Esophagus (tissue), 2 donors: Measurements from ENCODE around the gene TIGD3. TPM values are rescaled to one million over a fixed set of nuclear protein-coding genes. Genes with fewer than 3 reads are reported as not detected.

Experiments
- H3K27ac ChIP-seq, 2 donors: one replicate each; pipeline ENCODE4 v1.5.1; 2013; ENCODE audit warnings: low read depth in 2 of 2, mild to moderate bottlenecking in 2 of 2, inconsistent platforms in 1 of 2, low read length in 1 of 2, moderate library complexity in 1 of 2
- H3K27me3 ChIP-seq, 2 donors: one replicate each; pipeline ENCODE4 v1.6.1; 2013; ENCODE audit warnings: low read length in 2 of 2, control low read depth in 1 of 2, mild to moderate bottlenecking in 1 of 2; ENCODE audit not compliant: insufficient read depth in 2 of 2, control insufficient read depth in 1 of 2
- H3K36me3 ChIP-seq, 2 donors: one replicate each; pipeline ENCODE4 v1.6.1; 2013; ENCODE audit warnings: low read length in 1 of 2; ENCODE audit not compliant: control insufficient read depth in 2 of 2, insufficient read depth in 2 of 2
- H3K4me1 ChIP-seq, 2 donors: one replicate each; pipeline ENCODE4 v1.6.1; 2013; ENCODE audit warnings: low read length in 1 of 2; ENCODE audit not compliant: control insufficient read depth in 2 of 2, insufficient read depth in 2 of 2
- H3K4me3 ChIP-seq, 2 donors: one replicate each; pipeline ENCODE4 v1.5.1; 2013; ENCODE audit warnings: low read length in 2 of 2, mild to moderate bottlenecking in 2 of 2, low read depth in 1 of 2, moderate library complexity in 1 of 2
- H3K9me3 ChIP-seq, 2 donors: one replicate each; pipeline ENCODE4 v1.6.1; 2013; ENCODE audit warnings: mild to moderate bottlenecking in 2 of 2, low read depth in 1 of 2, low read length in 1 of 2, moderate library complexity in 1 of 2; ENCODE audit not compliant: control insufficient read depth in 2 of 2, insufficient read depth in 1 of 2
- WGBS, 2 donors: extraction: QIAGEN DNeasy Blood & Tissue Kit; methylation state at CpG; one replicate each; pipeline ENCODE4 v1.1.7; 2013; 5-methylcytosine and 5-hydroxymethylcytosine counted together
- polyA plus RNA-seq, 2 donors: library from polyadenylated mRNA; stranded (reverse); fragments of 200-250 nt; gene quantifications; one replicate each; pipeline ENCODE4 v1.2.3, GENCODE V29; 2013
- donor health status: healthy with polysubstance abuse.
- donor health status: Bipolar disorder and iron deficiency.

TIGD3 gene
- polyA plus RNA-seq, 2 donors = 0.10 to 0.16 TPM

GRCh38 chr11:65341856-65342255 lies 12.7 kb upstream of the TIGD3 start:
- Histone ChIP-seq H3K4me3 (no peak overlapping the region), H3K27me3 (no peaks in the 10 kb centered on the region), H3K9me3 (no peaks in the 10 kb centered on the region), H3K36me3 (peaks cover 48 to 51% of the 10 kb centered on the region in 2 donors), H3K27ac (no peak overlapping the region), H3K4me1 (no peaks in the 10 kb centered on the region)
- WGBS, 2 donors = 90 to 94% methylated on average over 3 of the region's 3 CpGs

- 77 to 89% methylated on average over 2 of the region's 2 CpGs for WGBS, 2 donors
- Histone ChIP-seq H3K36me3 (peaks cover 16 to 23% of the 10 kb centered on the region in 2 donors), H3K4me3 (no peak overlapping the region), H3K4me1 (peaks cover 9 to 12% of the 10 kb centered on the region in 2 donors), H3K27ac (no peak overlapping the region), H3K9me3 (no peaks in the 10 kb centered on the region), H3K27me3 (no peaks in the 10 kb centered on the region)
These were observed 3.0 kb upstream of the TIGD3 start for GRCh38 chr11:65351511-65351910.

- Histone ChIP-seq H3K4me1 (peaks cover 9 to 12% of the 10 kb centered on the region in 2 donors), H3K27ac (no peak overlapping the region), H3K9me3 (no peaks in the 10 kb centered on the region), H3K36me3 (peaks cover 13 to 22% of the 10 kb centered on the region in 2 donors), H3K4me3 (no peak overlapping the region), H3K27me3 (no peaks in the 10 kb centered on the region)
- 72 to 89% methylated on average over 3 of the region's 3 CpGs for WGBS, 2 donors
These were observed 1.8 kb upstream of the TIGD3 start for GRCh38 chr11:65352783-65353182.

GRCh38 chr11:65353376-65353775 lies 1.2 kb upstream of the TIGD3 start:
- no peaks in the 10 kb centered on the region for H3K9me3 ChIP-seq
- no peak overlapping the region for H3K27ac ChIP-seq
- 84 to 86% methylated on average over 7 of the region's 7 CpGs for whole genome bisulfite sequencing, 2 donors
- H3K4me1 ChIP-seq = peaks cover 9 to 12% of the 10 kb centered on the region in 2 donors
- H3K4me3 ChIP-seq = no peak overlapping the region
- peaks cover 13 to 17% of the 10 kb centered on the region in 2 donors for H3K36me3 ChIP-seq
- H3K27me3 ChIP-seq = no peaks in the 10 kb centered on the region

- Histone ChIP-seq H3K4me1 (peaks cover 9 to 12% of the 10 kb centered on the region in 2 donors), H3K9me3 (no peaks in the 10 kb centered on the region), H3K27ac (peak overlapping the region; percentile 62 to 81), H3K36me3 (peaks cover 13 to 14% of the 10 kb centered on the region in 2 donors), H3K4me3 (peak overlapping the region; percentile 55 to 70), H3K27me3 (no peaks in the 10 kb centered on the region)
- WGBS, 2 donors = 17 to 18% methylated on average over 16 of the region's 16 CpGs
These were observed 669 bp upstream of the TIGD3 start for GRCh38 chr11:65353900-65354264.

GRCh38 chr11:65355013-65355775 lies 643 bp downstream of the TIGD3 start:
- H3K27me3 ChIP-seq = no peaks in the 10 kb centered on the region

GRCh38 chr11:65355776-65356393 lies 1.3 kb downstream of the TIGD3 start:
- H3K27me3 ChIP-seq = no peaks in the 10 kb centered on the region
- peaks cover 8 to 10% of the 10 kb centered on the region in 2 donors for H3K36me3 ChIP-seq
- peaks cover 9 to 12% of the 10 kb centered on the region in 2 donors for H3K4me1 ChIP-seq
- peak overlapping the region; percentile 4 to 70 for H3K4me3 ChIP-seq
- H3K9me3 ChIP-seq = no peaks in the 10 kb centered on the region
- 40 to 44% methylated on average over 35 of the region's 35 CpGs for WGBS, 2 donors
- no peak overlapping the region for H3K27ac ChIP-seq

More at GRCh38 chr11:65355013-65355775, 643 bp downstream of the TIGD3 start:
- Histone ChIP-seq H3K4me1 (peaks cover 9 to 12% of the 10 kb centered on the region in 2 donors), H3K4me3 (peak overlapping the region; percentile 52 to 70), H3K9me3 (no peaks in the 10 kb centered on the region), H3K36me3 (peaks cover 8 to 10% of the 10 kb centered on the region in 2 donors), H3K27ac (no peak overlapping the region)
- 2% methylated on average over 35 to 47 of the region's 47 CpGs for WGBS, 2 donors

- Histone ChIP-seq H3K4me1 (peaks cover 9 to 12% of the 10 kb centered on the region in 2 donors), H3K4me3 (no peak overlapping the region), H3K9me3 (no peaks in the 10 kb centered on the region), H3K27me3 (no peaks in the 10 kb centered on the region), H3K36me3 (peaks cover 8% of the 10 kb centered on the region in 2 donors), H3K27ac (no peak overlapping the region)
- WGBS, 2 donors = 88 to 90% methylated on average over 30 of the region's 30 CpGs
These were observed 1.9 kb downstream of the TIGD3 start for GRCh38 chr11:65356394-65356972.

GRCh38 chr11:65357856-65358356 lies 3.4 kb downstream of the TIGD3 start:
- Histone ChIP-seq H3K9me3 (no peaks in the 10 kb centered on the region), H3K4me1 (peaks cover 9 to 12% of the 10 kb centered on the region in 2 donors), H3K27ac (no peak overlapping the region), H3K4me3 (no peak overlapping the region), H3K27me3 (no peaks in the 10 kb centered on the region), H3K36me3 (no peaks in the 10 kb centered on the region)
- WGBS, 2 donors = 79 to 82% methylated on average over 8 of the region's 8 CpGs
